H1 (cell line): ENCODE measurements around the gene TBC1D9B. TPM values are rescaled to one million over a fixed set of nuclear protein-coding genes. Genes with fewer than 3 reads are reported as not detected.

Experiments used
- CTCF ChIA-PET: fragments of 300-600 bp; sonication (Branson Sonifier 250); formaldehyde crosslinking; loops from one replicate; lab custom pipeline; 2021; ENCODE audit not compliant: partially characterized antibody; lab: Charles Lee
- POLR2A ChIA-PET: fragments of 300-600 bp; sonication (Branson Sonifier 250); formaldehyde crosslinking; loops from one replicate; lab custom pipeline; 2021; ENCODE audit warnings: inconsistent platforms; ENCODE audit not compliant: partially characterized antibody; lab: Charles Lee
- DNase-seq, 2 experiments: peaks; one replicate each; pipeline versions ENCODE4 v3.0.0 to v3.0.0-alpha.2; 2010 to 2022; ENCODE audit warnings: low spot score in 2 of 2, low read depth in 1 of 2, mixed read lengths in 1 of 2
- FAIRE-seq: peaks from 2 replicates; lab custom pipeline; 2011; peaks lifted over from hg19 to GRCh38; lab: Jason Lieb, UNC
- H2AFZ ChIP-seq: 2 replicates; pipeline ENCODE4 v1.8.1; 2012; ENCODE audit warnings: low read length, inconsistent platforms
- H2AK5ac ChIP-seq: 2 replicates; pipeline ENCODE4 v1.6.1; 2013; ENCODE audit warnings: low read depth, low read length
- H2BK120ac ChIP-seq: replicated peaks from 2 replicates; pipeline ENCODE3; 2013; ENCODE audit warnings: low read depth, low read length, inconsistent platforms
- H2BK12ac ChIP-seq: 2 replicates; pipeline ENCODE4 v1.6.1; 2013; ENCODE audit warnings: low read depth, low read length
- H2BK15ac ChIP-seq: 2 replicates; pipeline ENCODE4 v1.6.1; 2013; ENCODE audit warnings: low read length
- H2BK20ac ChIP-seq: 2 replicates; pipeline ENCODE4 v1.6.1; 2013; ENCODE audit warnings: low read length
- H2BK5ac ChIP-seq: 2 replicates; pipeline ENCODE4 v1.6.1; 2013; ENCODE audit warnings: low read depth, low read length
- H3K14ac ChIP-seq: 2 replicates; pipeline ENCODE4 v1.6.1; 2013; ENCODE audit warnings: inconsistent platforms; ENCODE audit not compliant: insufficient read length
- H3K18ac ChIP-seq: 2 replicates; pipeline ENCODE4 v1.6.1; 2013; ENCODE audit warnings: low read length; ENCODE audit errors: extremely low read depth
- H3K23ac ChIP-seq: 2 replicates; pipeline ENCODE4 v1.6.1; 2013; ENCODE audit warnings: inconsistent platforms; ENCODE audit not compliant: insufficient read length
- H3K23me2 ChIP-seq: 2 replicates; pipeline ENCODE4 v1.6.1; 2013; ENCODE audit warnings: low read depth, low read length
- H3K27ac ChIP-seq: 2 replicates; pipeline ENCODE4 v1.6.1; 2011; ENCODE audit warnings: low read depth, low read length, inconsistent platforms
- H3K27me3 ChIP-seq, 4 experiments: replicated peaks in 1 of 4; 1 replicate in 1 of 4; 2 replicates in 3 of 4; pipeline versions ENCODE4 v1.6.1 to v1.8.1; 2011 to 2013; ENCODE audit warnings: low read length in 3 of 4, mild to moderate bottlenecking in 3 of 4, inconsistent platforms in 2 of 4, mixed read lengths in 2 of 4, moderate library complexity in 1 of 4; ENCODE audit not compliant: control insufficient read depth in 3 of 4, insufficient read depth in 3 of 4; ENCODE audit errors: extremely low read depth in 1 of 4
- H3K36me3 ChIP-seq, 4 experiments: 2 replicates each; pipeline versions ENCODE4 v1.6.1 to v1.8.1; 2011 to 2013; ENCODE audit warnings: mild to moderate bottlenecking in 4 of 4, low read length in 3 of 4, moderate library complexity in 2 of 4, control low read depth in 1 of 4, inconsistent platforms in 1 of 4; ENCODE audit not compliant: insufficient read depth in 4 of 4, control insufficient read depth in 2 of 4
- H3K4ac ChIP-seq: replicated peaks from 2 replicates; pipeline ENCODE3; 2013; ENCODE audit warnings: low read length, low read depth, mixed read lengths, inconsistent platforms; ENCODE audit not compliant: insufficient read length
- H3K4me1 ChIP-seq, 4 experiments: replicated peaks in 1 of 4; 1 replicate in 1 of 4; 2 replicates in 3 of 4; pipeline versions ENCODE4 v1.6.1 to v1.8.1; 2011 to 2013; ENCODE audit warnings: low read length in 3 of 4, inconsistent platforms in 2 of 4, mixed read lengths in 1 of 4; ENCODE audit not compliant: insufficient read depth in 4 of 4, control insufficient read depth in 3 of 4
- H3K4me2 ChIP-seq, 2 experiments: 2 replicates each; pipeline versions ENCODE4 v1.6.1 to v1.8.1; 2011 to 2013; ENCODE audit warnings: low read depth in 2 of 2, low read length in 2 of 2, control low read depth in 1 of 2, inconsistent platforms in 1 of 2, mild to moderate bottlenecking in 1 of 2; ENCODE audit not compliant: insufficient read depth in 1 of 2
- H3K4me3 ChIP-seq, 4 experiments: fragments of 200-600, 300-600 bp in 1 of 4; sonication (generic), shearing (Covaris generic), sonication (Bioruptor Twin) in 1 of 4; 2 replicates each; pipeline versions ENCODE4 v1.5.1 to v1.8.1; 2011 to 2016; ENCODE audit warnings: low read length in 4 of 4, low read depth in 3 of 4, control low read depth in 2 of 4, inconsistent platforms in 2 of 4, mild to moderate bottlenecking in 2 of 4, mixed read lengths in 1 of 4, moderate library complexity in 1 of 4; ENCODE audit not compliant: insufficient read depth in 2 of 4; ENCODE audit errors: extremely low read depth in 1 of 4
- H3K56ac ChIP-seq: replicated peaks from 2 replicates; pipeline ENCODE3; 2013; ENCODE audit warnings: low read depth, mild to moderate bottlenecking, mixed read lengths, low read length, inconsistent platforms; ENCODE audit not compliant: insufficient read length
- H3K79me1 ChIP-seq: 2 replicates; pipeline ENCODE4 v1.6.1; 2013; ENCODE audit warnings: low read depth, low read length, control low read depth
- H3K79me2 ChIP-seq, 2 experiments: 2 replicates each; pipeline versions ENCODE4 v1.6.1 to v1.8.1; 2012 to 2013; ENCODE audit warnings: low read length in 2 of 2, mild to moderate bottlenecking in 2 of 2, inconsistent platforms in 1 of 2; ENCODE audit not compliant: insufficient read depth in 2 of 2, control insufficient read depth in 1 of 2
- H3K9ac ChIP-seq, 4 experiments: replicated peaks in 1 of 4; 1 replicate in 1 of 4; 2 replicates in 3 of 4; pipeline versions ENCODE4 v1.6.1 to v1.8.1; 2011 to 2013; ENCODE audit warnings: low read depth in 3 of 4, low read length in 3 of 4, control low read depth in 2 of 4, mild to moderate bottlenecking in 2 of 4, moderate library complexity in 2 of 4, inconsistent platforms in 1 of 4; ENCODE audit errors: extremely low read depth in 1 of 4
- H3K9me3 ChIP-seq, 2 experiments: 2 replicates each; pipeline versions ENCODE4 v1.6.1 to v1.8.1; 2012 to 2013; ENCODE audit warnings: mild to moderate bottlenecking in 2 of 2, moderate library complexity in 2 of 2, control low read depth in 1 of 2, inconsistent platforms in 1 of 2, low read depth in 1 of 2, low read length in 1 of 2, mixed read lengths in 1 of 2; ENCODE audit not compliant: insufficient read depth in 2 of 2
- H4K20me1 ChIP-seq, 2 experiments: replicated peaks in 1 of 2; 2 replicates each; pipeline versions ENCODE3 to v1.8.1; 2011 to 2013; ENCODE audit warnings: inconsistent platforms in 2 of 2, low read length in 2 of 2, mild to moderate bottlenecking in 1 of 2; ENCODE audit not compliant: insufficient read depth in 2 of 2, control insufficient read depth in 1 of 2
- H4K5ac ChIP-seq: 2 replicates; pipeline ENCODE4 v1.6.1; 2013; ENCODE audit warnings: low read length, low read depth, mixed read lengths, inconsistent platforms; ENCODE audit not compliant: insufficient read length
- H4K8ac ChIP-seq: 2 replicates; pipeline ENCODE4 v1.8.0; 2013; ENCODE audit warnings: mild to moderate bottlenecking, moderate library complexity, low read length, inconsistent platforms; ENCODE audit not compliant: insufficient read depth; ENCODE audit errors: extremely low read depth
- H4K91ac ChIP-seq: replicated peaks from 2 replicates; pipeline ENCODE3; 2013; ENCODE audit warnings: low read length, mixed read lengths, inconsistent platforms; ENCODE audit not compliant: insufficient read length
- WGBS, 2 experiments: shearing (Covaris generic) in 1 of 2; methylation state at CpG; one replicate each; pipeline versions ENCODE4 v1.1.6 to v1.1.7; 2013 to 2015; ENCODE audit warnings: low lambda C conversion rate in 2 of 2, mixed read lengths in 2 of 2, inconsistent platforms in 1 of 2, low coverage in 1 of 2, missing lambda C conversion rate in 1 of 2; ENCODE audit not compliant: insufficient replicate concordance in 2 of 2, insufficient coverage in 1 of 2, insufficient read length in 1 of 2; ENCODE audit errors: extremely low coverage in 1 of 2, missing lambda C conversion rate in 1 of 2; 5-methylcytosine and 5-hydroxymethylcytosine counted together
- polyA plus RNA-seq, 7 experiments: library from polyadenylated mRNA; depleted of rRNA in 3 of 7; stranded (reverse) in 5 of 7; unstranded in 2 of 7; fragments of >200 nt in 5 of 7; fragments of 200-250 nt in 2 of 7; gene quantifications; 1 replicate in 5 of 7; 2 replicates in 1 of 7; 4 replicates in 1 of 7; pipeline versions ENCODE4 v1.2.1 to v1.2.3, GENCODE V29; 2011 to 2013; ENCODE audit warnings: missing spikeins in 2 of 7, mixed read lengths in 2 of 7
- total RNA-seq: library from RNA; stranded (reverse); fragmentation: NEBNext Ultra II Directional; extraction: Animal tissue kit (Norgen Biotek cat#: 25700); gene quantifications from 2 replicates; pipeline ENCODE4 v1.2.1, GENCODE V29; 2021
- TF ChIP-seq, protein P1 (sequence below): IDR thresholded peaks from 2 replicates; pipeline ENCODE4 v1.6.1; 2012; ENCODE audit warnings: low read length, inconsistent platforms
- TF ChIP-seq, protein P2 (sequence below), 3 experiments: IDR thresholded peaks; 1 replicate in 2 of 3; 2 replicates in 1 of 3; pipeline versions ENCODE4 v1.5.1 to v1.6.1; 2011; ENCODE audit warnings: low read length in 3 of 3, mild to moderate bottlenecking in 3 of 3, inconsistent platforms in 2 of 3, low read depth in 1 of 3, moderate library complexity in 1 of 3; ENCODE audit not compliant: insufficient read depth in 1 of 3; ENCODE audit errors: control extremely low read depth in 1 of 3

TBC1D9B gene
- total and polyA plus RNA-seq, 2 of the 8 experiments (the other 6 are each of a cell fraction or from before 2014, with no cell fraction given): 33.6 to 57.1 TPM

DNA sequence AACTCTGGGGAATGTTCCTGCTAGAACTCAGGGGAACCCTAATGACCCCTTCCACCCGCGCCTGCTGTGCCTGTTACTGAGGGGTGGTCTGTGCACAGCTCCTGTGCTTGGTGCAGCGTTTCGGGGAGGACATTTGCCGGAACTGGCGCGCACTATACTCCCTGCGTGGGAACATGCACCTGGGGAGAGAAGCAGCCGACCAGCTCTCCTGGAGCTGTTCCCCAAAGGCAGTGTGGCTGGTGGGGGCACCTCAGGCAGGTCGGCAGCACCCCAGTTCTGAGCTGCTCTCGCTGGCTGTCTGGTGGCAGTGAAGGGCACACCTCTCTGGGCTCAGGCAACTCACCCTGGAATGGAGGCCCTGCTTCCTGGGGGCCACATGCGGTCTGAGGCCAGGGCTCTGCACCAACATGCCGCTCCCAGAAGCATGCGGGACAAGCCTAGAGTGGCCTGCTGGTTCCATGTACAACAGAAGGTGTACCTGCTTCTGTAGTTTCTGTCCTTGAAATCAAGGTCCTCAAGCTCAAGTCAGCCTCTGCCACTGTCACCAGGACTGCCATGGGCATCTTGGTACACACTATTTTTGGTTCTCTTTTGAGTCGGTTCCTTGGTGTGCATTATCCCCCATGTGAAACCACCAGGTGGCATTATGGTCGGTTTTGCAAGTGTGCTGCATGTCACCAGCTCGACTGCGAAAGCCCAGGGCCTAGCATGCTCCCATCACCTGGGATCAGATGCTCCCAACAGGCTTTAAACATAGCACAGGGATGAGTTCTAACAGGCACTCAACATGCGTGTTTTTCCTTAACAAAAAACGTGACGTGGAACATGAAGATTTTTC is 41.2 kb downstream of the TBC1D9B start:
- Histone ChIP-seq H3K79me2 (no peaks in the 10 kb centered on the region), H3K36me3 (peaks cover 0 to 30% (median 13%) of the 10 kb centered on the region in 4 experiments; a peak in 6 of 8 replicates), H2BK15ac (no peak overlapping the region), H3K27me3 (no peaks in the 10 kb centered on the region), H2AK5ac (no peak overlapping the region), H2BK120ac (no peak overlapping the region), H4K20me1 (peaks cover 0 to 5% of the 10 kb centered on the region in 2 experiments), H3K18ac (no peak overlapping the region), H3K4me1 (no peaks in the 10 kb centered on the region; a peak in 1 of 7 replicates), H3K9me3 (peaks cover 4 to 8% of the 10 kb centered on the region in 2 experiments; a peak in 1 of 4 replicates), H3K23ac (no peak overlapping the region), H3K4ac (no peak overlapping the region), H2AFZ (no peak overlapping the region), H4K91ac (no peak overlapping the region), H3K14ac (no peak overlapping the region), H3K56ac (no peak overlapping the region), H3K27ac (no peak overlapping the region), H4K5ac (no peak overlapping the region), H2BK12ac (no peak overlapping the region), H3K9ac (no peak overlapping the region), H4K8ac (no peak overlapping the region), H2BK5ac (no peak overlapping the region), H3K23me2 (no peaks in the 10 kb centered on the region), H3K4me2 (no peak overlapping the region), H2BK20ac (peak overlapping the region; percentile 32; the same call in 1 of the 2 replicates), H3K79me1 (no peaks in the 10 kb centered on the region), H3K4me3 (no peak overlapping the region)
- 91% methylated on average over 21 of the region's 21 CpGs; no CpG with 5 or more reads in 1 of the 2 experiments for WGBS, 2 experiments
- POLR2A ChIA-PET: interaction anchor here (0.7 kb wide), 1 partner anchor 86 kb away, joined by 3 read pairs; no protein-coding TSS in a partner anchor
- FAIRE-seq: no peak
- CTCF ChIA-PET: interaction anchor here (1.0 to 8.0 kb wide), 5 partner anchors 14 to 448 kb away, joined by 3 to 67 read pairs (median 3); no protein-coding TSS in a partner anchor
- no peak for DNase-seq
- TF ChIP-seq, protein P1, sequence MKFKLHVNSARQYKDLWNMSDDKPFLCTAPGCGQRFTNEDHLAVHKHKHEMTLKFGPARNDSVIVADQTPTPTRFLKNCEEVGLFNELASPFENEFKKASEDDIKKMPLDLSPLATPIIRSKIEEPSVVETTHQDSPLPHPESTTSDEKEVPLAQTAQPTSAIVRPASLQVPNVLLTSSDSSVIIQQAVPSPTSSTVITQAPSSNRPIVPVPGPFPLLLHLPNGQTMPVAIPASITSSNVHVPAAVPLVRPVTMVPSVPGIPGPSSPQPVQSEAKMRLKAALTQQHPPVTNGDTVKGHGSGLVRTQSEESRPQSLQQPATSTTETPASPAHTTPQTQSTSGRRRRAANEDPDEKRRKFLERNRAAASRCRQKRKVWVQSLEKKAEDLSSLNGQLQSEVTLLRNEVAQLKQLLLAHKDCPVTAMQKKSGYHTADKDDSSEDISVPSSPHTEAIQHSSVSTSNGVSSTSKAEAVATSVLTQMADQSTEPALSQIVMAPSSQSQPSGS: no peak
- TF ChIP-seq, protein P2, sequence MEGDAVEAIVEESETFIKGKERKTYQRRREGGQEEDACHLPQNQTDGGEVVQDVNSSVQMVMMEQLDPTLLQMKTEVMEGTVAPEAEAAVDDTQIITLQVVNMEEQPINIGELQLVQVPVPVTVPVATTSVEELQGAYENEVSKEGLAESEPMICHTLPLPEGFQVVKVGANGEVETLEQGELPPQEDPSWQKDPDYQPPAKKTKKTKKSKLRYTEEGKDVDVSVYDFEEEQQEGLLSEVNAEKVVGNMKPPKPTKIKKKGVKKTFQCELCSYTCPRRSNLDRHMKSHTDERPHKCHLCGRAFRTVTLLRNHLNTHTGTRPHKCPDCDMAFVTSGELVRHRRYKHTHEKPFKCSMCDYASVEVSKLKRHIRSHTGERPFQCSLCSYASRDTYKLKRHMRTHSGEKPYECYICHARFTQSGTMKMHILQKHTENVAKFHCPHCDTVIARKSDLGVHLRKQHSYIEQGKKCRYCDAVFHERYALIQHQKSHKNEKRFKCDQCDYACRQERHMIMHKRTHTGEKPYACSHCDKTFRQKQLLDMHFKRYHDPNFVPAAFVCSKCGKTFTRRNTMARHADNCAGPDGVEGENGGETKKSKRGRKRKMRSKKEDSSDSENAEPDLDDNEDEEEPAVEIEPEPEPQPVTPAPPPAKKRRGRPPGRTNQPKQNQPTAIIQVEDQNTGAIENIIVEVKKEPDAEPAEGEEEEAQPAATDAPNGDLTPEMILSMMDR (IDR thresholded peaks at IDR 0.05; ENCODE audit: control extremely low read depth in 1 of 3, insufficient read depth in 1 of 3, low read depth in 1 of 3, low read length in 3 of 3): peak in 1 of 3 experiments; percentile 11; a peak in 1 of 4 replicates
